Hematopoietic multipotent progenitor cell treated with erythropoietin and hydrocortisone succinate and interleukin-3 and kit ligand, for 17 days (in vitro differentiated cells): ENCODE measurements around the gene TNNT3.
"Not testable (repeated sequence)": the region's sequence is repeated elsewhere in the genome, so short reads cannot be mapped to it uniquely, and the experiment has no call there.

Experiments
- DNase-seq: peaks from one replicate; pipeline ENCODE4 v3.0.0-alpha.2; 2015; ENCODE audit warnings: low spot score

The TNNT3 gene

DNA sequence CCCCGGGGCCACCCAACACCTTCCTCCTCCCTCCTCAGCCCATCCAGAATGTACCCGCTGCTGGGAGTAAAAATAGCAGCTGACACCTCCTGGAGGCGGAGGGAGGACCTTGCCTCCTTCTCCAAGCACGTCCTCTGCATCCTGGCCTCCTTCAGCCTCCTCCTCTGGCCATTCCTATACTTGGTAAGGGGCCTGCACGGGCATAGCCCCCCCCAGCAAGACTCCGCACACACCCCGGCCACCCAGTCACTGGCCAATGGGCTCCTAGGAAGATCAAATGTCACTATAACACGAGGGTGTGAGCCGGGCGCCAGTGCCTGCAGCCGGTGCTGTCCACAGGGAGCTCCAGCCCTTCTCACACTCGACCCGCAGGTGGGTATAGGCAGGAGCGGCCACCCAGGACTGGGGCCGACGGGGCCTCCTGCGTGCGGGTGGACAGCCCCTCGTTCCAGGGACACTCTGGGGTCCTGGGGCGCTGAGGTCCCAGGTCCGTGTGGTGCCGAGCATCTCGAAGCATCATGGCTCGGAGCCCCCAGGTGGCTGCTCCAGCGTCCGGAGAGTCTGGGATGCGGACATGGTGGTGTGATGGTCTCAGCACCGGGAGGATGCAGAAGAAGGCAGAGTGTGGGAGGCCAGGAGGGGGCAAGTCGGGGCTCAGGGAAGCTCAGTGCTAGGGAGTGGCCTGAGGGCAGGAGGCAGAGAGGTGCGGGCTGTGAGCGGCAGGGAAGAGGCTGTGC, at the start of gene TNNT3:
Gene TNNT3, plus strand, starts transcription at position 313 of the 737 bp plus-strand sequence. CDS start 3,172 bp downstream, outside the sequence.
- no peak for DNase-seq

DNA sequence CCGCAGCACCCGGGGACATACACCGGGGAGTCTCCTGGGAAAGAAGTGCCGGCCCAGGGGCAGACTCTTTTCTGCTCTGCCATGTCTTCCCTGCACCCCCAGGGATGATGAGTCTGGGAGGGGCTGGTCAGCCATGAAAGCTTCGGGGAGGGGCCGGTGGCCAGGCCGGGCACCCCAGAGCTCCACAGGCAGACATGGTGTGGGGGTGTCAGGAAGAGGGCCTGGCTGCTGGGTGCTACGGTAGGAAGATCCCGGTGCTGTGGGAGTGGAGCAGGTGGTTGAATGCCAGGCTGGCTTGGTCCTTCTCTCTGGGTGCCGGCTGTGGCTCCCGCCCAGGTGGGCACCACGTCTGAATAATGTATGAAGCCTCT, 49.2 kb upstream of the TNNT3 start:
- no peak for DNase-seq

DNA sequence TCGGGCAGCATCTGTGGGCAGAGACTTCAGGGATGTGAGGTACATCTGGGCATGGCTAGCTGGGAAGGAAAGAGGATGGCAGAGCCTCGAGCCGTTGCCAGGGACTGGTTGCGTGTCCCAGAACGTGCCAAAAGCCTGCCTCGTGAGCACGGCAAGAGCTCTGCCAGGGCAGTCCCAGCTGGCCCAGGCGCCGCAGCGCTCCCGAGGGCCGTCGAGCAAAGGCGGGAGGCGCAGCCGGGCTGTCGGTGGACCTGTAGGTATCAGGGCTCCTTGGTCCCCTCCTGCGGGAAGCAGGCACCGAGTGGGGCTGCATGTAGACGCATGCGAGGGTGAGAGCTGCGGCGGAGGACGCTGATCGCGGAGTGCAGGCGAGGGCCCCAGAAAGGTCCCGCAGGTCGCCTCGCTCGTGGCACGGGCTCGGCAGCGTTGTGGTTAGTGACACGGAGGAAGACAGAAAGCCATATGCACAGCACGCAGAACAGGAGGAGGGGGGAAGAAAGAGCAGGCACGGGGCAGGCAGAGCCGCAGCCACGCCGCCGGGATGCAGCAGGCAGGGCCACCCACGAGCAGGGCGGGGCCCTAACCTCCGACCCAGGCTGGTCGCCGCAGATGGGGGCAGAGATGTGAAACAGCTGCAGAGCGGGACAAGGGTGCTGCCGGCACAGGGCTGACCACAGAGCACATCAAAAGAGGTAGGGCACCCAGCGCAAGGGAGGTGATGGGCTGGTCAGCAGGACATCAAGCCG, 48.6 kb upstream of the TNNT3 start:
- no peak for DNase-seq

DNA sequence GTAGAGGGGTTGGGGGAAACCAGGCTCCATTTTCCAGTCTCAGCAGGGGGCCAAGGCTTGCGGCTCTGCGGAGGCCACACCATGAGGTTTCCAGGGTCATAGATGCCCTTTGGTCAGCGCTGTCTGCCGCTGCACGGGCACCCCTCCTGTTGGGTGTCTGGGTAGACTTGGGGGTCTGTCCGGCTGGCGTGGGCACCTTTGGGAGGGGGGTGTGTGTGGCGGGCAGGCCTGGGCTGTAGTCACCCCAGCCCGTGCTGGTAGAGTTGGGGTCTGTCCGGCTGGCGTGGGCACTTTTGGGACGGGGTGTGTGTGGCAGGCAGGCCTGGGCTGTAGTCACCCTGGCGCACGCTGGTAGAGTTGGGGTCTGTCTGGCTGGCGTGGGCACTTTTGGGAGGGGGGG, 48.0 kb upstream of the TNNT3 start:
- no peak for DNase-seq

DNA sequence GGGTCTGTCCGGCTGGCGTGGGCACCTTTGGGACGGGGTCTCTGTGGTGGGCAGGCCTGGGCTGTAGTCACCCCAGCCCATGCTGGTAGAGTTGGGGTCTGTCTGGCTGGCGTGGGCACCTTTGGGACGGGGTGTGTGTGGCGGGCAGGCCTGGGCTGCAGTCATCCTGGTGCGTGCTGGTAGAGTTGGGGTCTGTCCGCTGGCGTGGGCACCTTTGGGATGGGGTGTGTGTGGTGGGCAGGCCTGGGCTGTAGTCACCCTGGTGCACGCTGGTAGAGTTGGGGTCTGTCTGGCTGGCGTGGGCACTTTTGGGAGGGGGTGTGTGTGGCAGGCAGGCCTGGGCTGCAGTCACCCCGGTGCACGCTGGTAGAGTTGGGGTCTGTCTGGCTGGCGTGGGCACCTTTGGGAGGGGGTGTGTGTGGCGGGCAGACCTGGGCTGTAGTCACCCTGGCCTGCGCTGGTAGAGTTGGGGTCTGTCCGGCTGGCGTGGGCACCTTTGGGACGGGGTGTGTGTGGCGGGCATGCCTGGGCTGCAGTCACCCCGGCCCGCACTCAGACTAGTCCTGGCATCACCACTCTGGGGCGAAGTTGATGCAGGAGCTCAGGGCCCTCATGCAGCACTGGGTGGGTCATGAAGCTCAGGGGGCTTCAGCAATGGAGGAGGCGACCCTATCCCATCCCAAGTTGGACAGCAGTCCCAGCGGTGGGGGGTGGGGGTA, 47.1 kb upstream of the TNNT3 start:
- no peak for DNase-seq

DNA sequence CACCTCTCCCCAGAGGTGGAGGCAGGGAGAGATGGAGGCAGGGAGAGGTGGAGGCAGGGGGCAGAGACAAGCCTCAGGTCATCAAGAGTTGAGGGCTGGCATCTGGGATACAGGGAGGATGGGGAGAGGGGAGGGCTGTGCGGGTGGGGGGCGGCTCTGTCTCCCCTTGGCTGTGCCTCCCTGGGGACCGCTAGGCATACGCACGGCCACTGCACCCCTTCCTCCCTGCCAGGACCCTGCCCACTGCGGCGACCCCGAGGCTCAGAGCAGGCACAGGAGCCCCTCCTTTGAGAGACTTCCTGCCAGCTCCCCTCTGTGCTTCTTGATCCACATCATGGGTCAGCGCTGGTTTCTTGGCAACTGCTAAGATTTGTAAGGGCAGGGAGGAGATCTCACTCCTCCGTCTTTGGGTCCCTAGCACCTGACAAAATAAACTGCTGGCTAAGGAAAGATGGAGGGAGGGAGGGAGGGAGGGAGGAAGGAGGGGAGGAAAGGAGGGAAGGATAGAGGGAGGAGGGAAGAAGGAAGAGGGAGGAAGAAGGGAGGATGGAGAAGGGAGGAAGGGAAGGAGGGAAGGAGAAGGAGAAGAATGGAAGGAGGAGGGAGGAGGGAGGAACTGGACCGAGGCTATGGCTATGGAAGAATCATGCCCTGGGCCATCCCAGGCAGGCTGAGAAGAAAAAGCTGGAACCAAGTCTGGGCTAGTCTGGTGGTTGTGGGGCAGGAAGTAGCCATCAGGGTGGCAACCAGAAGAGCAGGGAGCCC, 46.3 kb upstream of the TNNT3 start:
- DNase-seq: no peak

DNA sequence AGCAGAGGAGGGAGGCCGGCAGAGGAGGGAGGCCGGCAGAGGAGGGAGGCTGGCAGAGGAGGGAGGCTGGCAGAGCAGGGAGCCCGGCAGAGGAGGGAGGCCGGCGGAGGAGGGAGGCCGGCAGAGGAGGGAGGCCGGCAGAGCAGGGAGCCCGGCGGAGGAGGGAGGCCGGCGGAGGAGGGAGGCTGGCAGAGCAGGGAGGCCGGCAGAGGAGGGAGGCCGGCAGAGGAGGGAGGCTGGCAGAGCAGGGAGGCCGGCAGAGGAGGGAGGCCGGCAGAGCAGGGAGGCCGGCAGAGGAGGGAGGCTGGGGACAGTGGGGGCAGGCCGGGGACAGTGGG, 45.7 kb upstream of the TNNT3 start:
- not testable (repeated sequence) for DNase-seq

DNA sequence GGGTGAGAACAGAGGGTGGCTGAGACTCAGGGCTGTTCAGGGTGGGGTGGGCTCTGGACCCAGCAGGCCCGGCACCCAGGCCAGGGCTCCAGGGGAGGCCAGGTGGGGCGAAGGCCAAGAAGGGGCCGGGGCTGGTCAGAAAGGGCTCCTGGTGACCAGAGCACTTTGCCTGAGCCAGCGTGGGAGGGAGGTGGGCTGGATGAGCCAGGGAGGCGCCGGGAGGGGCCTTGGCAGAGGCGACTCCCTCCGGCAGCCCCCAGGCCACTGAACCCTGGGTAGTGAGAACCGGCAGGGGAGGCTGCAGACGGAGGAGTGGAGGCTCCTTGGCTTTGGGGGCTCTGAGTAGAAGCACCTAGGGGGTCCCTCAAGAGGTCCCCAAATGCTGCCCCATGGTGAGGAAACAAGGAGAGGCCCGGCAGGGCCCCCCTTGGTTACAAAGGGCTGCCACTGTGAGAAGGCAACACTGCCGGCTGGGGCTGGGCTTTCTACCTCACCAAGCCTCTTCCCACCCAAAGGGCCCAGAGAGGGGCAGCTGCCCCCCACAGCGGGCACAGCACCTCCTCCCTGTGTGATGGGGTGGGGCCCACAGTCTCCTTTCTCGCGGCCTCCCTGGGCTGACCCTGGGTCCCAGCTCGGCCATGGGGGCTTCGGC, 44.9 kb upstream of the TNNT3 start:
- DNase-seq: not testable (repeated sequence)

DNA sequence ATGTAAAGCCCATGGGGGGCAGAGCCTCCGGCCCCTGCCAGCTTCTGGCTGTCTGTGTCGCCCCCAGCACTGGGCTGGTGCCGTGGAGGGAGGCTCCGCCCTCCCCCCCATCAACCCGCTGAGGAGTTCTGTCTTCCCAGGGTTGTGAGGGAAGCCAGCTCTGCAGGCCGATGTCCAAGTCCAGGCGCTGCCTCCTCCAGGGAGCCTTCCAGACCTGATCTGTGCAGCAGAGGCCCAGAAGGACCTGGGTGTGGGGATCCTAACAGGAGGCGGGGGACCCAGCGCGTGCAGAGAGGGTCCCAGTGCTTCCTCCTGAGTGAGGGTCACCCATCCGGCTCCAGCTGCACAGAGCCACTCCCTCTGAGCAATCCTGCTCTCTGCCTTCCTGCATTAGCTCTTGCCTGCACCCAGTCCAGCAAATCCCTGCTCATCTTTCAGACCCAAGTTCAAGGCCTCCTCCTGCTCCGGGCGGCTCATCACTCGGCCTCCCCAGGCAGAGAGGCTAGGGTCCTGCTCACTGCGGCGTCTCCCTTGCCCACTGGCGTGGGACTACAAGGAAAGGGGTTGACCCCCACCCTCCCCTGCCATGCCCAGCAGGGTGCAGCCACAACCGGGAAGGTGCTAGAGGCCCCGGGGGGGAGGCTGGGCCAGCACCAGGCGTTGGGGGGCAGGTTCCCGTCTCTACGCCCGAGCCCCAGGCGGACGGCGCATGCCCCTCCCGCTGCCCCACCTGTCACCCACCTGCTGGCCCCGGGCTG, 44.2 kb upstream of the TNNT3 start:
- DNase-seq: no peak

DNA sequence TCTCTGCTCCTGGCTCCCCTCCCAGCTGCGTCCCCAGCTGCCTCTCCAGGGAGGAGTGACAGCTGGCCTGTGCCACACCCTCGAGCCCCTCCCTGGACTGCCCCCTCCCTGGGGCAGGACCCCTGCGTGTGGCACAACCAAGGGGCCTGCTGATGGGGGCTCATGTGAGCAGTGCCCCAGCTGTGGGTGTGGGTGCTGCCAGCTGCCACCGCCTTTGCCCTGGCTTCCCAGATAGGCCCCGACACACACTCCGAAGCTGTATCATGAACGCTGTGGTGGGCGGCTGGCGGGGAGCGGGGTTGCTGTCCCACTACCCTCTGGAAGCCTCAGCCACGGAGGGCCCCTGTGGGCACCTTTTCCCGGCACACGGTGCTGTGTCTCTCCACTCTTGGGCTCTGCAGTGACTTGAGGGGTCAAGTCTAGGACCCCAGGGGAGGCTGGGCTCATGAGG, 43.6 kb upstream of the TNNT3 start:
- DNase-seq: not testable (repeated sequence)

DNA sequence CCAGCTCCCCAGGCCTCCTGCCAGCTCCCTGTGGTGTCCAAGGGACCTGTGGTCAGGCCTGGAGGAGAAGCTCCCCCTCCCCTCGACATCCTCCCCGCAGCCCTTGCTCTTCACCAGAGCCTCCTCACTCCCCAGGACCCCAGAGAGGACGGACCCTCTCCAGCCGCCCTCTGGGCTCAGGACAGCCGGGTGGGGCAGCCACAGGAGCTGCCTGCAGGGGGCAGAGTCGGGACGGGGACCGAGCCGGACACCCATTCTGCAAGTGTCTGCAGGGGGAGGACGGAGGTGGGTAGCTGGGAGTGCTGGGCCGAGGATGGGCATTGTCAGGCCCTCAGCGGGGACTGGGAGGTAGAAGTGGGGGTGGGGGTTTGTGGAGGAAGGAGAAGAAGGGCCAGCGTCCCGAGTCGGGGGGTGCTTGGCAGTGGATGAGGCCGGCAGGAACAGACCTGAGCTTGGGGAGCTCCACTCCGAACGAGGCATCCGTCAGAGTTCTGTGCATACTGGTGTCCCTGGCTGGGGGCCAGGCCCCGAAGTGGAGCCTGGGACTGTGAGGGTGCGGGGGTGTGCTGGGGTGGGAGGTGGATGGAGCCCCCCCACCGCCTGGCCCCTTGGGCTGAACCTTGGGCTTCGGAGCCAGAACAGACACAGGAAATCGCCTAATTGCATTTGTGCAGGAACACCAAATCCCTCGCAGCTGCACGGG, 43.0 kb upstream of the TNNT3 start:
- no peak for DNase-seq

DNA sequence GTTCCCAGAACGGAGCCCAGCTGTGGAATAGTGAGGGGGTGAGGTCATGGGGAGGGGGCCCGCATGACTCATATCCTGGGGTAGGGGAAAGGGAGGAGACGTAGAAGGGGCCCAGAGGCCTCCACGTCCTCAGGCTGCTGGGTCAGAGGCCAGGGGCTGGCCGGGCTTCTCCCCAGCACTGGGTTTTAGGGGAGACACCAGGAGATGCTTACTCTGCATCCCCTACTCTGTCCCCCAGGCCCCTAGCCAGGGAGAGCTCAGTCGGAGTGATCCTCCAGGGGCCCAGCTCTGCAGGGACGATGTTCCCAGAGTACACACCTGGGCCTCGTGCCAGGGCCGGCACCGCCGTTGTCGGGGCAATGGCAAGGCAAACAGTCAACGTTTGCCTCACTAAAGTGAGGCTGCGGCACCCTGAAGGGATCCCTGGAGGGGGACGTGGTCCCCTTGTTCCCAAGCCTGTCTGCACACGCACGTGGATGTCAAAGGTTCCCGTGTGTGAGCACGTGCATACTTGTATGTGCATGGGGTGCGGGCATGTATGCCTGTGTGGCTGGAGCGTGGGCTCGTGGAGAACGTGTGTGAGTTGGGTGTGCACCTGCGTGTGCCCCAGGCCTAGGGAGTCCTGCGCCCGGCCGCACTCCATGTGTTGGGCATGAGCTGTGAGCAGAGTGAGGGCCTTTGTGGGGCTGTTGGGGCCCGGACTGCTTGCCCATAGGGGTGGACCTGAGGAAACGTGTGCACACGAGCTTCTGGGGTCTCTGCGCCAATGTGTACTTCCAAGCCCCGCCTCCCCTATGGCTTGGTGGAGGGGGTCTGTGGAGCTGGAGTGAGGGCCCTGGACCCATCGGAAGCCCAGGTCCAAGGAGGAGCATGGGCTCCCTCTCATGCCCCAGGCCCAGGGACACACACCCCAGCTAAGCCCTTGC, 42.0 kb upstream of the TNNT3 start:
- DNase-seq: no peak

DNA sequence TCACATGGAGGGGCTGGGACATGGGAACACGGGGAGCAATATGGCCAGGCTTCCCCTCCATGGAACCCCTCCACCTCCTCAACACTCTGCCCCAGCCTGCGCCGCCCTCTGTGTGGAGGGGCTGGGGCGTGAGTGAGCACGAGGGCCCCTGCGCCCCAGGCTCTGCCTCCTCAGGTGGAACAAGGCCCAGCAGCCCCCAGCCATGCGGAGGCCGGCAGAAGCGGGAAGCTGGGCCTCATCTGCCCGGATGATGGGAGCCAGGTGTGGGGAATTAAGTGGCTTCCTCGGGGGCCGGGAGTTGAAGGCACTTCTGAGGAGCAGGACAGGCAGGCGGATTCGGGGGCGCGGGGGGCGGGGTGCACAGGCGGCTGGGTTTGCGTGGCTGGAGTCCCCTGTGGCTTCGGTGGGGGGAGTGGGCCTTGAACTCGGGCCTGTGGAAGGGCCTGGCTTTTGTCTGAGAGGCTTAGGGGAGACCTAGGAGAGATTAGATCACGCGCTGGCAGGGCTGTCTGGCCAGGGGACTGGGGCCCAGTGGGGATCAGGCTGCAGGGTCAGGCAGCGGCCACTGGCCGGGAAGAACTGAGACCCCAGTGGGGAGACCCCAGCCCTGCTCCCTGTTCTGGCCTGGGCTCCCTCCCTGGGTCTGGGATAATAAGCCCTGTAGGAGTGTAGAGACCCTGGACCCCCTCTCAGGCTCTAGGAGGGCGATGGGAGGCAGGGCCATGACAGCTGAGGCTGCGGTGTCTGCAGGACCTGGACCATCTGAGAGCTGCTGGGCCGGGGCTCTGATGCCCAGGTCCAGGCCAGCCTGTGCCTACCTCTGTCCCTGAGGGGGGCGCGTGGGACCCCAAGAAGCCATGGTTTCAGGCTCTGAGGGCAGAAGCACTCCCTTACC, 41.1 kb upstream of the TNNT3 start:
- no peak for DNase-seq

DNA sequence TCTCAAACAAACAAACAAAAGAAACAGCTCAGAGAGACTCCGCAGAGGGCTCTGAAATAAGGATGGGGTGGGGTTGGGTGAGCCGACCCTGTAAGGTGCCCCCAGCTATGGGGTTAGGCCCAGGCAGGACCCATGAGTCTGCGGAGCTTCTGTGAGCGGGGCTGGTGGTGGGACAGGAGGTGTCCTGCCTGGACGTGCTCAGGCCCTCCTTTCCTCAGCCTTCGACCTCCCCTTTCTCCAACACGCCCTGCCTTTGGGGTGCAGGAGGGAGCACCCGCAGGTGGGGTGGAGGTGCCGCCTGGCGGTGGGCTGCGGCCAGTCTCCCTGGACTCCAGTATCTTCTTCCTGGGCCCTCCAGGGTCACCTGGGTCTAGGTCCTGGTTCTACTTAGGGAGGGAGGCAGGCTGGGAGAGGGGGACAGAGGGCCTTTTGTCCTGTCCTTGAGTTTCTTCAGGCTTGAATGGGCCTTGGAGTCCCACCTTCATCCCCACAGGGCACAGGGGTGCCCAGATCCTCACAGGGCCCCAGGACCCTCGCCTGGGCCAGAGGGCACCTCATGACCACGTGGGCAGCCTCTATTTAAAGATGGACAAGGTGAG, 40.1 kb upstream of the TNNT3 start:
- no peak for DNase-seq

DNA sequence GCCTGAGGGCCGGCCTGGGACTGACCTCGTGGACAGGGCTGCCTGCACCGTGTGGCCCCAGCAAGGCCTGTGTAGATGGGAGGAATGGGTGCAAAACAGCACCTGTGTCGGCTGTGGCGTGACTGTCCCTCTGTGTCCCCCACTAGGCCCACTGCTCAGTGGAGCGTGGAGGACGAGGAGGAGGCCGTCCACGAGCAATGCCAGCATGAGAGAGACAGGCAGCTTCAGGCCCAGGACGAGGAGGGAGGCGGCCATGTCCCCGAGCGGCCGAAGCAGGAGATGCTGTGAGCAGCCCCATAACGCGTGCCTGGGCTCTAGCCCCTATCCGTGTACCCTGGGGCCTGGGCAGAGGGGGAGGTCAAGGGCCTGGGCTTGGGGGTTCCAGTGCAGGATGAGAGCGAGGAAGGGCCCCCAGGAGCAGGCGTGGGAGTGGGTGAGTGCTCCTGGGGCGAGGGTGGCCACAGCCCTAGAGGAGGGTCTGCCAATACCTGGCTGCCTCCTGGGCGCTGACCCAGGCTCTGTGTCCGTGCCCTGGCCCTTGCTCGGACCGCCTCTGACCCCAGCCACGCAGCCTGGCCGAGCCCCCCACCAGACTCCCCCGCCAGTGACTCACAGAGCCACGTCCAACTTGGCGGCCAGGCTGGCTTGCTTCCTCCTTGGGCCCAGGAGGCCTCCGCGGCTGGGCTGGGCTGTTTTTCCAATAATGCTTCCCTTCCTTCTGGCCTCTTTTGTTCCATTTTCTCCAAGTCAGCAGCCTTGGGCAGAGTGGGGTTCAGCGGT, 39.4 kb upstream of the TNNT3 start:
- no peak for DNase-seq

DNA sequence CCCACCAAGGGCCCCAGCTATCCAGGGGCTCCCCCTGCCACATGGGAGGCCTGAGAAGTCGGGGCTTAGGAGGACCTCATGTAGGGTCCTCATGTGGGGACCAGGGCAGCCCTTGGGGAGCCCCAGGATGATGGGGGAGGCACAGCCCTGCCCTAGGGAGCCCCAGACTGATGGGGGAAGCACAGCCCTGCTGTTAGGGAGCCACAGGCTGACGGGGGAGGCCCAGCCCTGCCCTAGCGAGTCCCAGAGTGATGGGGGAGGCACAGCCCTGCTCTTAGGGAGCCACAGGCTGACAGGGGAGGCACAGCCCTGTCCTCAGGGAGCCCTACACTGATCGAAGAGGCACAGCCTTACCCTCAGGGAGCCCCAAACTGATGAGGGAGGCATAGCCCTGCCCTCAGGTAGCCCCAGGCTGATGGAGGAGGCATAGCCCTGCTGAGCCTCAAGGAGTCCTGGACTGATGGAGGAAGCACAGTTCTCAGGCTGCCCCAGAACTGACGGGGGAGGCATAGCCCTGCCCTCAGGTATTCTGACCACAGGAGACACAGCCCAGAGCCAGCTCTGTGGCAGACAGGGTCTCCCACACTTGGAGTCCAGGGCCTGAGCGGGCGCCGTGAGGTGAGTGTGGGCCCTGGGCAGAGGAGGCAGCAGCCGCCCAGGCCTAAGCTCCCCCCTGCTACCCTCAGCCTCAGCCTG, 38.6 kb upstream of the TNNT3 start:
- no peak for DNase-seq
